Heart left ventricle (tissue), 16 donors: ENCODE measurements around the gene RMND5B. TPM values are rescaled to one million over a fixed set of nuclear protein-coding genes. Genes with fewer than 3 reads are reported as not detected.

ENCODE experiments used
- ATAC-seq, 4 donors: fragments of 200-7000 bp; cut with Tn5 transposase; one replicate each; pipeline ENCODE4 v1.9.1; 2020 to 2022; ENCODE audit warnings: moderate library complexity in 4 of 4, mild to moderate bottlenecking in 3 of 4, moderate number of reproducible peaks in 1 of 4
- DNase-seq, 5 donors: peaks; one replicate each; pipeline ENCODE4 v3.0.0-alpha.2; 2020
- H3K27ac ChIP-seq, 12 donors: fragments of 200-600 bp; sonication (generic) in 4 of 12; one replicate each; pipeline versions ENCODE4 v1.5.0 to v1.8.0; 2016 to 2022; ENCODE audit warnings: mild to moderate bottlenecking in 2 of 12
- H3K27me3 ChIP-seq, 9 donors: fragments of 200-600 bp; sonication (generic) in 2 of 9; one replicate each; pipeline versions ENCODE4 v1.5.1 to v1.8.0; 2016 to 2022; ENCODE audit warnings: mild to moderate bottlenecking in 3 of 9
- H3K36me3 ChIP-seq, 9 donors: fragments of 200-600 bp; sonication (generic) in 2 of 9; one replicate each; pipeline versions ENCODE4 v1.5.0 to v1.8.0; 2018 to 2022; ENCODE audit warnings: mild to moderate bottlenecking in 2 of 9
- H3K4me1 ChIP-seq, 12 donors: fragments of 200-600 bp; sonication (generic) in 4 of 12; one replicate each; pipeline versions ENCODE4 v1.5.0 to v1.8.0; 2016 to 2022; ENCODE audit warnings: mild to moderate bottlenecking in 3 of 12
- H3K4me3 ChIP-seq, 12 donors: fragments of 200-600 bp; sonication (generic) in 4 of 12; one replicate each; pipeline versions ENCODE4 v1.5.0 to v1.8.0; 2017 to 2022; ENCODE audit warnings: mild to moderate bottlenecking in 9 of 12, moderate library complexity in 4 of 12
- H3K9me3 ChIP-seq, 12 donors: fragments of 200-600 bp; sonication (generic) in 4 of 12; one replicate each; pipeline versions ENCODE4 v1.5.0 to v1.8.0; 2016 to 2022; ENCODE audit warnings: mild to moderate bottlenecking in 1 of 12
- CTCF ChIP-seq, 12 donors: fragments of 200-600 bp; sonication (generic) in 4 of 12; IDR thresholded peaks; one replicate each; pipeline versions ENCODE4 v1.5.0 to v1.8.0; 2018 to 2022; ENCODE audit warnings: antibody characterized with exemption in 12 of 12, mild to moderate bottlenecking in 5 of 12
- POLR2A ChIP-seq, 2 donors: fragments of 450-650 bp; IDR thresholded peaks; one replicate each; pipeline ENCODE4 v1.6.1; 2017; ENCODE audit warnings: antibody characterized with exemption in 2 of 2, mild to moderate bottlenecking in 2 of 2, moderate library complexity in 2 of 2
- WGBS, 4 donors: extraction: QIAGEN DNeasy Blood & Tissue Kit in 2 of 4; methylation state at CpG; one replicate each; pipeline versions ENCODE4 v1.1.5 to v1.1.7; 2013 to 2018; 5-methylcytosine and 5-hydroxymethylcytosine counted together
- intact Hi-C, 10 donors: fragments of 100-400 bp; cut with DNase I; formaldehyde crosslinking; loops; one replicate each; pipeline versions ENCODE4 v1.11.1 to v1.14.2; 2022
- polyA plus RNA-seq, 2 donors: library from polyadenylated mRNA; stranded (reverse); fragments of 200-250 nt; gene quantifications; one replicate each; pipeline ENCODE4 v1.2.3, GENCODE V29; 2013
- total RNA-seq, 9 donors: library from RNA; depleted of rRNA in 2 of 9; stranded (reverse); fragments of >200 nt in 2 of 9; fragmentation: NEBNext Ultra II Directional in 3 of 9; extraction: Animal tissue kit (Norgen Biotek cat#: 25700) in 3 of 9; gene quantifications; one replicate each; pipeline versions ENCODE4 v1.1.0 to v1.2.4, GENCODE V29; 2016 to 2023
- donor health status: ischemic (EF 13 %, LVEDD 7.1; RV severe dilation, severe dysfunction).
- donor health status: healthy with polysubstance abuse.
- donor health status: DM: no; HTN: yes; CAD: no.
- donor health status: DM: no; HTN: no; CAD: no.
- donor health status: ischemic (EF 25% LVEDD 6.9; RV normal size, moderate dysfunction).
- donor health status: ischemic (EF 25% LVEDD 5.7; RV mildly dilated, moderate dysfunction).
- donor health status: healthy.
- donor health status: DM: yes; HTN: yes; CAD: no.
- donor health status: ischemic (EF 35%, LVEDD 5.7; RV mildly dilated, moderate dysfunction).
- donor health status: nonischemic (EF 11% LVEDD 7.7; RV severe dilation, severe dysfunction).
- donor health status: DM: yes; HTN: yes; CAD: no.
- donor health status: PGD.
- donor health status: ischemic (EF 29% LVEDD 5.4; RV normal size, mild dysfunction).
- donor health status: nonischemic (EF 23%, LVEDD 6.1; RV moderate dilation, normal function).

Gene RMND5B
- total and polyA plus RNA-seq, 11 donors: 26.4 to 42.2 (median 32.7) TPM

GRCh38 chr5:178149199-178149932, 18.6 kb downstream of the RMND5B start:
- H3K4me3 ChIP-seq: no peak overlapping the region
- no peak overlapping the region for H3K27ac ChIP-seq
- no peaks in the 10 kb centered on the region for H3K27me3 ChIP-seq
- 80 to 83% (median 83%) methylated on average over 11 of the region's 11 CpGs for WGBS, 4 donors
- DNase-seq (no peak), ATAC-seq (no peak)
- H3K36me3 ChIP-seq: peaks cover 0 to 74% (median 70%) of the 10 kb centered on the region in 9 donors
- peaks cover 6 to 27% (median 16%) of the 10 kb centered on the region in 12 donors for H3K4me1 ChIP-seq
- no peaks in the 10 kb centered on the region for H3K9me3 ChIP-seq
- intact Hi-C loops: loop anchor here in 6 of 10 donors (5.0 kb wide), 1 partner anchor 72 kb away; no protein-coding TSS in a partner anchor
- TF ChIP-seq CTCF (IDR thresholded peaks at IDR 0.05): no peak
- TF ChIP-seq POLR2A (IDR thresholded peaks at IDR 0.05): no peak

- WGBS, 4 donors: 67 to 75% (median 72%) methylated on average over 11 of the region's 11 CpGs
- Histone ChIP-seq H3K9me3 (no peaks in the 10 kb centered on the region), H3K36me3 (peaks cover 0 to 56% (median 52%) of the 10 kb centered on the region in 9 donors), H3K27me3 (no peaks in the 10 kb centered on the region), H3K4me3 (no peak overlapping the region), H3K4me1 (peaks cover 6 to 28% (median 17%) of the 10 kb centered on the region in 12 donors), H3K27ac (peak overlapping the region in 1 of 12 donors; percentile 17)
- TF ChIP-seq POLR2A (IDR thresholded peaks at IDR 0.05): no peak
- ATAC-seq (no peak), DNase-seq (no peak)
- intact Hi-C loops: no loop called here
Observed at GRCh38 chr5:178150977-178151734, 20.3 kb downstream of the RMND5B start.

GRCh38 chr5:178152491-178153444, 22.0 kb downstream of the RMND5B start:
- H3K4me3 ChIP-seq: peak overlapping the region; percentile 57 to 97 (median 84)
- H3K9me3 ChIP-seq: no peaks in the 10 kb centered on the region
- 44 to 57% (median 52%) methylated on average over 26 to 31 of the region's 31 CpGs for WGBS, 4 donors
- ATAC-seq (no peak), DNase-seq (no peak)
- H3K27me3 ChIP-seq: no peaks in the 10 kb centered on the region
- H3K4me1 ChIP-seq: peaks cover 6 to 28% (median 17%) of the 10 kb centered on the region in 12 donors
- peaks cover 0 to 40% (median 36%) of the 10 kb centered on the region in 9 donors for H3K36me3 ChIP-seq
- intact Hi-C loops: loop anchor here in 1 of 10 donors (2.0 kb wide), 1 partner anchor 22 kb away; the partner anchor contains the start of gene RMND5B
- TF ChIP-seq POLR2A (IDR thresholded peaks at IDR 0.05): no peak
- no peak for TF ChIP-seq CTCF (IDR thresholded peaks at IDR 0.05)
- H3K27ac ChIP-seq: peak overlapping the region in 8 of 12 donors; percentile 41 to 83 (median 74)
